ENCODE results near the gene ITGA2.

Gene ITGA2

GRCh38 chr5:53045263-53045662 is 56.1 kb downstream of the ITGA2 start:
- TF ChIP-seq TAF1 (IDR thresholded peaks at IDR 0.05; ENCODE audit: borderline replicate concordance, insufficient read depth, low read length) (no peak), REST (IDR thresholded peaks at IDR 0.05; ENCODE audit: insufficient read depth in 1 of 2, low read depth in 2 of 2, low read length in 2 of 2) (no peak), FOXP2 (optimal IDR thresholded peaks at IDR 0.05; ENCODE audit: borderline replicate concordance, extremely low read depth, extremely low read length, insufficient read depth) (no peak), POLR2AphosphoS5 (IDR thresholded peaks at IDR 0.05; ENCODE audit: low read depth, low read length) (no peak), SIN3A (IDR thresholded peaks at IDR 0.05; ENCODE audit: borderline replicate concordance, insufficient read depth, low read length) (no peak)

GRCh38 chr5:53048248-53048647 is 59.1 kb downstream of the ITGA2 start:
- no peak for TF ChIP-seq REST (IDR thresholded peaks at IDR 0.05; ENCODE audit: insufficient read depth in 1 of 2, low read depth in 2 of 2, low read length in 2 of 2)
- no peak for TF ChIP-seq TAF1 (IDR thresholded peaks at IDR 0.05; ENCODE audit: borderline replicate concordance, insufficient read depth, low read length)
- TF ChIP-seq FOXP2 (optimal IDR thresholded peaks at IDR 0.05; ENCODE audit: borderline replicate concordance, extremely low read depth, extremely low read length, insufficient read depth), result no peak
- TF ChIP-seq POLR2AphosphoS5 (IDR thresholded peaks at IDR 0.05; ENCODE audit: low read depth, low read length), result no peak

- TF ChIP-seq FOXP2 (optimal IDR thresholded peaks at IDR 0.05; ENCODE audit: borderline replicate concordance, extremely low read depth, extremely low read length, insufficient read depth), result no peak
- TF ChIP-seq POLR2AphosphoS5 (IDR thresholded peaks at IDR 0.05; ENCODE audit: low read depth, low read length), result no peak
- no peak for TF ChIP-seq SIN3A (IDR thresholded peaks at IDR 0.05; ENCODE audit: borderline replicate concordance, insufficient read depth, low read length)
- TF ChIP-seq REST (IDR thresholded peaks at IDR 0.05; ENCODE audit: insufficient read depth in 1 of 2, low read depth in 2 of 2, low read length in 2 of 2), result no peak
These were observed 63.3 kb downstream of the ITGA2 start for GRCh38 chr5:53052499-53052898.

GRCh38 chr5:53053364-53053763 is 64.2 kb downstream of the ITGA2 start:
- TF ChIP-seq POLR2AphosphoS5 (IDR thresholded peaks at IDR 0.05; ENCODE audit: low read depth, low read length), result no peak
- TF ChIP-seq SIN3A (IDR thresholded peaks at IDR 0.05; ENCODE audit: borderline replicate concordance, insufficient read depth, low read length), result no peak
- no peak for TF ChIP-seq FOXP2 (optimal IDR thresholded peaks at IDR 0.05; ENCODE audit: borderline replicate concordance, extremely low read depth, extremely low read length, insufficient read depth)
- no peak for TF ChIP-seq REST (IDR thresholded peaks at IDR 0.05; ENCODE audit: insufficient read depth in 1 of 2, low read depth in 2 of 2, low read length in 2 of 2)
- no peak for TF ChIP-seq TAF1 (IDR thresholded peaks at IDR 0.05; ENCODE audit: borderline replicate concordance, insufficient read depth, low read length)

- TF ChIP-seq POLR2AphosphoS5 (IDR thresholded peaks at IDR 0.05; ENCODE audit: low read depth, low read length) (no peak), FOXP2 (optimal IDR thresholded peaks at IDR 0.05; ENCODE audit: borderline replicate concordance, extremely low read depth, extremely low read length, insufficient read depth) (no peak), SIN3A (IDR thresholded peaks at IDR 0.05; ENCODE audit: borderline replicate concordance, insufficient read depth, low read length) (no peak), REST (IDR thresholded peaks at IDR 0.05; ENCODE audit: insufficient read depth in 1 of 2, low read depth in 2 of 2, low read length in 2 of 2) (no peak), TAF1 (IDR thresholded peaks at IDR 0.05; ENCODE audit: borderline replicate concordance, insufficient read depth, low read length) (no peak)
These were observed 66.2 kb downstream of the ITGA2 start for GRCh38 chr5:53055365-53055764.

All from PFSK-1 (cell line).